K562 (cell line): ENCODE results near the gene PTPRU. TPM values are rescaled to one million over a fixed set of nuclear protein-coding genes. Genes with fewer than 3 reads are reported as not detected.

ENCODE experiments used
- ATAC-seq: fragments of 200-7000 bp; cut with Tn5 transposase; 3 replicates; pipeline ENCODE4 v1.9.1; 2020; ENCODE audit warnings: moderate library complexity
- BruUV-seq: library from RNA; stranded (reverse); fragments of 400-500 nt; replicated peaks from 2 replicates; lab custom pipeline; 2021; lab: Mats Ljungman, UMichigan
- CTCF ChIA-PET: fragments of 300-600 bp; formaldehyde crosslinking; extraction: SDS; loops from one replicate; lab custom pipeline; 2021; ENCODE audit warnings: low intra/inter-chr PET ratio; lab: Yijun Ruan, JAX
- POLR2A ChIA-PET: fragments of 300-600, 350-650 bp; sonication (Branson Sonifier 250); formaldehyde crosslinking; extraction: SDS; loops from one replicate; lab custom pipeline; 2021; ENCODE audit warnings: antibody characterized with exemption, inconsistent platforms; lab: Yijun Ruan, JAX
- DNase-seq, 4 experiments: peaks; one replicate each; pipeline versions ENCODE4 v3.0.0 to v3.0.0-alpha.2; 2011 to 2018; ENCODE audit warnings: low spot score in 3 of 4, mixed read lengths in 3 of 4; ENCODE audit errors: extremely low read depth in 1 of 4
- FAIRE-seq: peaks from 2 replicates; lab custom pipeline; 2011; peaks lifted over from hg19 to GRCh38; lab: Jason Lieb, UNC
- H2AFZ ChIP-seq: 2 replicates; pipeline ENCODE4 v1.6.0; 2011; ENCODE audit warnings: low read depth, low read length, control low read depth, inconsistent platforms
- H3K27ac ChIP-seq: fragments of 200-600 bp; 3 replicates; pipeline ENCODE4 v1.8.0; 2011; ENCODE audit warnings: low read depth, mild to moderate bottlenecking, control low read depth, inconsistent platforms, low read length, moderate library complexity, mixed read lengths; ENCODE audit errors: extremely low read depth
- H3K27me3 ChIP-seq, 2 experiments: fragments of 300-600 bp in 1 of 2; 2 replicates in 1 of 2; 3 replicates in 1 of 2; pipeline versions ENCODE4 v1.6.0 to v1.8.0; 2011; ENCODE audit warnings: inconsistent platforms in 2 of 2, low read length in 2 of 2, mild to moderate bottlenecking in 1 of 2, mixed read lengths in 1 of 2, moderate library complexity in 1 of 2; ENCODE audit not compliant: control insufficient read depth in 2 of 2, insufficient read depth in 2 of 2
- H3K36me3 ChIP-seq: fragments of 300-600 bp; 3 replicates; pipeline ENCODE4 v1.8.0; 2011; ENCODE audit warnings: mild to moderate bottlenecking, low read length, inconsistent platforms; ENCODE audit not compliant: control insufficient read depth, insufficient read depth
- H3K4me1 ChIP-seq, 2 experiments: fragments of 200-600 bp in 1 of 2; replicated peaks in 1 of 2; 2 replicates in 1 of 2; 3 replicates in 1 of 2; pipeline versions ENCODE4 v1.5.1 to v1.8.0; 2011; ENCODE audit warnings: inconsistent platforms in 2 of 2, low read length in 2 of 2, mild to moderate bottlenecking in 1 of 2, mixed read lengths in 1 of 2, moderate library complexity in 1 of 2; ENCODE audit not compliant: control insufficient read depth in 2 of 2, insufficient read depth in 2 of 2
- H3K4me2 ChIP-seq: 2 replicates; pipeline ENCODE4 v1.6.1; 2011; ENCODE audit warnings: low read length, control low read depth, inconsistent platforms, mixed read lengths; ENCODE audit not compliant: insufficient read depth
- H3K4me3 ChIP-seq: fragments of 200-600 bp; sonication (generic), shearing (Covaris generic); 2 replicates; pipeline ENCODE4 v1.5.1; 2016; ENCODE audit warnings: control low read depth, inconsistent platforms
- H3K79me2 ChIP-seq: fragments of 200-600 bp; 3 replicates; pipeline ENCODE4 v1.8.0; 2011; ENCODE audit warnings: low read length, inconsistent platforms; ENCODE audit not compliant: control insufficient read depth, insufficient read depth
- H3K9ac ChIP-seq, 2 experiments: 2 replicates each; pipeline versions ENCODE4 v1.6.0 to v1.6.1; 2011; ENCODE audit warnings: low read depth in 2 of 2, low read length in 2 of 2, control low read depth in 1 of 2, inconsistent platforms in 1 of 2, mild to moderate bottlenecking in 1 of 2, mixed read lengths in 1 of 2; ENCODE audit not compliant: insufficient read depth in 1 of 2
- H3K9me1 ChIP-seq: one replicate; pipeline ENCODE4 v1.6.0; 2011; ENCODE audit warnings: inconsistent platforms, mild to moderate bottlenecking, low read length, moderate library complexity; ENCODE audit not compliant: control insufficient read depth, insufficient read depth
- H3K9me3 ChIP-seq: replicated peaks from 2 replicates; pipeline ENCODE4 v1.5.1; 2011; ENCODE audit warnings: low read depth, low read length, inconsistent platforms; ENCODE audit not compliant: control insufficient read depth, insufficient read depth
- H4K20me1 ChIP-seq: replicated peaks from 2 replicates; pipeline ENCODE4 v1.6.1; 2011; ENCODE audit warnings: low read length, inconsistent platforms, mixed read lengths; ENCODE audit not compliant: control insufficient read depth, insufficient read depth
- IFI16 ChIP-seq: fragments of 250-450 bp; sonication (Bioruptor Pico); IDR thresholded peaks from 2 replicates; pipeline ENCODE4 v2.1.2; 2022; ENCODE audit warnings: mild to moderate bottlenecking, inconsistent platforms
- OTX1 ChIP-seq: fragments of 450-650 bp; formaldehyde crosslinking; IDR thresholded peaks from 2 replicates; pipeline ENCODE4 v1.4.0; 2022; ENCODE audit warnings: mild to moderate bottlenecking
- ZBTB40 ChIP-seq, 2 experiments: fragments of 450-650 bp in 1 of 2; sonication (generic) in 1 of 2; formaldehyde crosslinking in 1 of 2; IDR thresholded peaks; 2 replicates each; pipeline versions ENCODE4 v1.7.1 to v1.9.0; 2016 to 2022; ENCODE audit warnings: inconsistent platforms in 1 of 2, mild to moderate bottlenecking in 1 of 2, missing genetic modification reagents in 1 of 2
- ZNF609 ChIP-seq: sonication (generic); formaldehyde crosslinking; IDR thresholded peaks from 2 replicates; pipeline ENCODE4 v1.8.1; 2023; ENCODE audit warnings: missing genetic modification reagents, mild to moderate bottlenecking, borderline replicate concordance
- WGBS: fragments of 100-300 bp; shearing (Covaris generic); methylation state at CpG from one replicate; pipeline ENCODE4 v1.1.6; 2016; ENCODE audit warnings: low coverage, mixed read lengths; ENCODE audit not compliant: insufficient coverage; ENCODE audit errors: missing lambda C conversion rate; 5-methylcytosine and 5-hydroxymethylcytosine counted together
- in situ Hi-C: fragments of 300-500 bp; cut with MboI; formaldehyde crosslinking; loops from 4 replicates; pipeline ENCODE4 v1.15.0; 2018; ENCODE audit warnings: inconsistent platforms, mixed read lengths
- intact Hi-C: fragments of 100-400 bp; cut with micrococcal nuclease; formaldehyde crosslinking; loops from 2 replicates; pipeline ENCODE4 v1.14.2; 2022
- polyA plus RNA-seq, 8 experiments: library from polyadenylated mRNA; depleted of rRNA in 4 of 8; stranded (reverse) in 5 of 8; unstranded in 3 of 8; fragments of >200 nt; fragmentation: Nextera tagmentation in 2 of 8; fragmentation: Illumina TruSeq in 1 of 8; extraction: Ambion mirVana in 2 of 8; extraction: Trizol in 1 of 8; gene quantifications; 2 replicates each; pipeline versions ENCODE4 v1.2.1 to v1.2.3, GENCODE V29; 2011 to 2014; ENCODE audit warnings: inconsistent platforms in 1 of 8, missing spikeins in 1 of 8
- total RNA-seq, 7 experiments: library from RNA; depleted of rRNA in 6 of 7; stranded (reverse); fragments of >200 nt in 6 of 7; fragmentation: Illumina TruSeq in 2 of 7; extraction: Trizol in 2 of 7; gene quantifications; 2 replicates each; pipeline versions ENCODE4 v1.2.1 to v1.2.3, GENCODE V29; 2011 to 2021; ENCODE audit warnings: low replicate concordance in 1 of 7

Gene PTPRU
- total and polyA plus RNA-seq, 9 of the 15 experiments (the other 6 are each of a cell fraction or from before 2014, with no cell fraction given), result 0.01 to 2.9 (median 1.0) TPM

DNA sequence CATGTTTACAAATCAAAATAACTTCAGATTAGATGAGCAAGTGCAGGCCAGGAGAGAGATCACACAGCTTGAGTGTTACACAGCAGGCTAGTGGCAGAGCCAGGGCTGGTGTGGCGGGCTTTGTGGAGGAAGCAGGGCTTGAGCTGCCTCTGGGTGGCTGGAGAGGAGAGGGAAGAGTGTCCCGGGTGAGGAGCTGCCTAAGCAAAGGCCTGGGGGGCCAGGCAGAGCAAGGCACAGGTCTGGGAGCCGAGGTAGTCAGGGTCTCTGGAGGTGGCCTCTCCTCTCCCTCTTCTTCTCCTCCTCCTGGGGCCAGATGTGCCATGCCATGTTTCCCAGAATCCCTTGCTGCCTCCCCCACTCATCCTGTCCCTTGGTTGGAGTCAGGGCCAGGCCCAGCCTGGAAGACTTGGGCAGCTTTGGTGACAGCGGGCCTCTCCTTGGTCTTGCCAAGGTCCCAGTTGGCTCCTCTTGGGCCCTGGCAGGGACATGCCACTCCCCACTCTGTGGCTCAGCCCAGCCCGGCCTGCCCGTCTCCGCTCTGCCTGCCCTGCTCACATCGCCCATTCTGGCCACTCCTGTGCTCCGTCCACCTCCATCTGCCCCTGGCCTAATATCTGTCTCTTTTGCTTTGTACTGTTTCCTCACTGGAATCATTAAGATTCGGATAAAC lies 70.3 kb downstream of the PTPRU start (continued):
- 0 out of 2 replicates have a peak, but pooled peaks have one; percentile 36 for TF ChIP-seq ZNF609 (CRISPR knock-in tag)
- TF ChIP-seq IFI16 (CRISPR knock-in tag), result no peak
- no peak for TF ChIP-seq OTX1 (CRISPR knock-in tag)

GRCh38 chr1:29309075-29309474 lies 72.8 kb downstream of the PTPRU start:
- 0 out of 2 replicates have a peak, but pooled peaks cover 11% of the 10 kb centered on the region for H4K20me1 ChIP-seq
- peaks cover 0 to 8% of the 10 kb centered on the region in 2 experiments; a peak in 2 of 5 replicates for H3K4me1 ChIP-seq
- no peak overlapping the region for H3K4me3 ChIP-seq
- FAIRE-seq (no peak), ATAC-seq (no peak), DNase-seq (no peak)
- POLR2A ChIA-PET, result interaction anchor here (0.6 kb wide), 1 partner anchor 8 kb away, joined by 3 read pairs; no protein-coding TSS in a partner anchor
- H3K9ac ChIP-seq, result no peak overlapping the region
- WGBS, result 1% methylated on average over 6 of the region's 6 CpGs
- no peaks in the 10 kb centered on the region for H3K36me3 ChIP-seq
- in situ Hi-C loops (no loop called here), intact Hi-C loops (no loop called here)
- no peak overlapping the region for H3K4me2 ChIP-seq
- no peaks in the 10 kb centered on the region for H3K9me1 ChIP-seq
- CTCF ChIA-PET, result no interaction called here
- no peak overlapping the region for H3K27ac ChIP-seq
- no peaks in the 10 kb centered on the region for H3K9me3 ChIP-seq
- no peaks in the 10 kb centered on the region for H3K79me2 ChIP-seq
- H3K27me3 ChIP-seq, result peaks cover 3 to 66% of the 10 kb centered on the region in 2 experiments; a peak in 3 of 5 replicates
- no TSS peak for BruUV-seq
- H2AFZ ChIP-seq, result no peak overlapping the region
- TF ChIP-seq ZBTB40 (IDR thresholded peaks at IDR 0.05), result no peak
- no peak for TF ChIP-seq ZBTB40 (CRISPR knock-in tag; IDR thresholded peaks at IDR 0.05)
